Activated T-cell treated with anti-CD3 and anti-CD28 coated beads, Interleukin-2, amount 50 U/mL, for 24 hours (primary cell): Measurements from ENCODE around the gene OSBPL9.

Source experiments
- DNase-seq: peaks from one replicate; pipeline ENCODE4 v3.0.0-alpha.2; 2020
- H3K27ac Mint-ChIP-seq: 2 replicates; pipeline ENCODE4 v1.8.0; 2020; ENCODE audit warnings: mild to moderate bottlenecking, mixed read lengths
- H3K27me3 Mint-ChIP-seq: 2 replicates; pipeline ENCODE4 v1.8.0; 2020; ENCODE audit warnings: mixed read lengths
- H3K36me3 Mint-ChIP-seq: 2 replicates; pipeline ENCODE4 v1.8.0; 2020; ENCODE audit warnings: low read depth, mixed read lengths
- H3K4me1 Mint-ChIP-seq: 2 replicates; pipeline ENCODE4 v1.8.0; 2020; ENCODE audit warnings: low read depth, mixed read lengths
- H3K4me3 Mint-ChIP-seq: 2 replicates; pipeline ENCODE4 v1.8.0; 2020; ENCODE audit warnings: mild to moderate bottlenecking, moderate library complexity, mixed read lengths
- H3K9me3 Mint-ChIP-seq: 2 replicates; pipeline ENCODE4 v1.8.0; 2020; ENCODE audit warnings: mixed read lengths

Gene OSBPL9

GRCh38 chr1:51712590-51712989 lies 95.7 kb downstream of the OSBPL9 start:
- no peaks in the 10 kb centered on the region for H3K27me3 Mint-ChIP-seq

DNA sequence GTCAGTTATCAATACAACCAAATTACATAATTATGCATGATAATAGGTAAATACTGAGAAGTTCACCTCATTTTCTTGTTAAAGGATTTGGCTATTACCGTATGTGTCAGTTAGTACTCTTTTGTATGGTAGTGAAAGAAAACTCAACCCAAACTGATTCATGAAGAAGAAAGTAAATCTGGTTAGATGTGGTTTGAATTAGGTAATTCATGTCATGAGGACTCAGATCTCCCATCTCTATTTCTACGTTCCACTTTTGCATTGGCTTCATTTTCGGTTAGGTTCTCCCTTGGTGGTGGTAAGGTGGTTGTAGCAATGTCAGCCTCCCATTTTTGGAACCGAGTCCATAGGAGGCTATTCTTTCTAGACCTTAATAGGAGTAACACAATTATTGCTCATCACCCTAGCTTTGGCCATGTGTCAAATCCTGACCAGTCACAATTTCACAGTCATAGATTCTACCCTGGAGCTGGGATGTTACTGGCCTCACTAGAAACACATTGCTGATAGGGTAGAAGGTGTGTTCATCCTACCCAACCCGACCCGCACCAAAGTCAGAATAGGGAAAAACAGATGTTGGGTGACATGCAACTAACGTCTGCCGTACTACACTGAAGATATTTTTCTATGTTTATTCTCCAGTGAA lies 97.6 kb downstream of the OSBPL9 start:
- Mint-ChIP-seq H3K4me1 (peaks cover 14% of the 10 kb centered on the region), H3K36me3 (peaks cover 18% of the 10 kb centered on the region), H3K27ac (no peak overlapping the region), H3K27me3 (no peaks in the 10 kb centered on the region), H3K4me3 (no peak overlapping the region), H3K9me3 (no peaks in the 10 kb centered on the region)
- DNase-seq = no peak

More at GRCh38 chr1:51712590-51712989, 95.7 kb downstream of the OSBPL9 start:
- Mint-ChIP-seq H3K4me1 (peaks cover 7% of the 10 kb centered on the region), H3K27ac (no peak overlapping the region), H3K36me3 (peaks cover 13% of the 10 kb centered on the region), H3K9me3 (no peaks in the 10 kb centered on the region), H3K4me3 (no peak overlapping the region)
- no peak for DNase-seq

DNA sequence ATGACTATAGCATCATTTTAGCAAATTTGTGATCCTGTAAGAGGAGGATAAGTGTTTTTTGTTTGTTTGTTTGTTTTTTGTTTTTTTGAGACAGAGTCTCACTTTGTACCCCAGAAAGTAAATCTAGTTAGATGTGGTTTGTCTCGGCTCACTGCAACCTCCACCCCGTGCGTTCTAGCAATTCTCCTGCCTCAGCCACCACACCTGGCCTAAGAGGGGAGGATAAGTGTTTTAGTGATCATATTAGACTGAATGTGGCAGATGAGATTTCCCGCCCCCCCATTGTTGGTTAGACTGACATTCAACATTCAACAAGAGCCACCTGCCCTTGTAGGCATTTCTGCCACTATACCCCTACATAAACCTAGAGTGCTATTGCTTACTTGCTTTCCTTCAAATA lies 98.5 kb downstream of the OSBPL9 start:
- DNase-seq = no peak
- no peak overlapping the region for H3K4me3 Mint-ChIP-seq
- H3K4me1 Mint-ChIP-seq = peaks cover 14% of the 10 kb centered on the region
- no peaks in the 10 kb centered on the region for H3K27me3 Mint-ChIP-seq
- H3K27ac Mint-ChIP-seq = no peak overlapping the region
- H3K9me3 Mint-ChIP-seq = no peaks in the 10 kb centered on the region
- peaks cover 18% of the 10 kb centered on the region for H3K36me3 Mint-ChIP-seq

- Mint-ChIP-seq H3K27ac (no peak overlapping the region), H3K36me3 (peaks cover 18% of the 10 kb centered on the region), H3K4me3 (no peak overlapping the region), H3K27me3 (no peaks in the 10 kb centered on the region), H3K4me1 (peaks cover 14% of the 10 kb centered on the region), H3K9me3 (no peaks in the 10 kb centered on the region)
- DNase-seq = no peak
These were observed 99.9 kb downstream of the OSBPL9 start for GRCh38 chr1:51716746-51717145.

GRCh38 chr1:51717842-51718241 lies 101.0 kb downstream of the OSBPL9 start:
- no peak overlapping the region for H3K4me3 Mint-ChIP-seq
- DNase-seq = no peak
- H3K27ac Mint-ChIP-seq = no peak overlapping the region
- H3K9me3 Mint-ChIP-seq = no peaks in the 10 kb centered on the region
- H3K27me3 Mint-ChIP-seq = no peaks in the 10 kb centered on the region
- peaks cover 14% of the 10 kb centered on the region for H3K4me1 Mint-ChIP-seq
- H3K36me3 Mint-ChIP-seq = peaks cover 16% of the 10 kb centered on the region

DNA sequence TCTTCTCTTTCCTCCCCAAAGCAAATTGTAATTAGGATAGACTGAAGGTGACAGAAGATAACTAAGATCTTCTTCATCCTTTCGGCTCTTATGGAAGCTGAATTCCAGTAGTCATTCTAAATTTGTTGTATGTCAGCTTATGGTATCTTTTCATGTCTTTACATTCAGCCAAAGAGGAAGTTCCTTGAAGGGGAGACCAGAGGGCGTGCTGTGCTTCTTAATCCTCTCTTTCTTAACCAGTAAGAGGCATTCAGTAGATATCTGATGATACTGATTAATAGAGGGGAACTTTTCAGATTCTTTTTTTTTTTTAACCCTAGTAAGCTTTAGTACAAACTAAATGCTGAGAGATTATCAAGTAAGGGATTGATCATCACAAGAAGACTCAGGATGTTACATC lies 102.3 kb downstream of the OSBPL9 start:
- H3K4me3 Mint-ChIP-seq = no peak overlapping the region
- no peak overlapping the region for H3K27ac Mint-ChIP-seq
- DNase-seq = no peak
- no peaks in the 10 kb centered on the region for H3K9me3 Mint-ChIP-seq
- no peaks in the 10 kb centered on the region for H3K27me3 Mint-ChIP-seq
- H3K36me3 Mint-ChIP-seq = peaks cover 15% of the 10 kb centered on the region
- peaks cover 14% of the 10 kb centered on the region for H3K4me1 Mint-ChIP-seq

DNA sequence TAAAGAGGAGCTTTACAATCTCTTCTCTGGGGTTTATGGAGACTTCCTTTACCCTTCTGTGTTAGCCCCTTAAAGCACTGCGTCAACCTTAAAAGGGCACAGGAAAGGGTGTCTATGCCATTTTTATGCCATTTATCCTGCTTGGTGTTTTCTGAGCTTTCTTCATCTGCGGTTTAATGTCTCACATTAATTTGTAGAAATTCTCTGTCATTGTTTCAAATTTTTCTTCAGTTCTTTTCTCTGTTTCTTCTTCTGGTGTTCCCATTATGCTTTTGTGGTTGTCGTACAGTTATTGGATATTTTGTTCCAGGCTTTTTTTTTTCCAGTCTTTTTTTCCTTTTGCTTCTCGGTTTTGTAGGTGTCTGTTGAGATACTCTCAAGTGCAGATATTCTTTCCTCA lies 107.9 kb downstream of the OSBPL9 start:
- peaks cover 7% of the 10 kb centered on the region for H3K36me3 Mint-ChIP-seq
- H3K27me3 Mint-ChIP-seq = no peaks in the 10 kb centered on the region
- no peak overlapping the region for H3K4me3 Mint-ChIP-seq
- no peaks in the 10 kb centered on the region for H3K9me3 Mint-ChIP-seq
- no peak for DNase-seq
- peaks cover 19% of the 10 kb centered on the region for H3K4me1 Mint-ChIP-seq
- no peak overlapping the region for H3K27ac Mint-ChIP-seq

DNA sequence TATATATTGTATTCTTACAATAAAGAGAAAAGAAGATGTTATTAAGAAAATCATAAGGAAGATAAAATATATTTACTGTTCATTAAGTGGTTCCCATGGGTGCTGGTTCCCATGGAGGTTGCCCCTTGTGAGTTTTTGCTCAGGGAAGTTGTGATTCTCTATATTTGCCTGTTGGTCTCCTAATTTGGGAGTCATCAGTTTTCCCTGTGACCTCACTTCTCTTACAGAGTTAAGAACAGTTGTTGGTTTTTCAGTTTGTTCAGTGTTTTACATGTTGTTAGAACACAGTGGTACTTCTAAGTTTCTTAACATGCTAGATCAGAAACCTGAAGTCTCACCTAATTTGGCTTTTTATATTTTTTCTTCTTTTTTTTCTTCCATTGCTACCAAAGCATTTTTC lies 109.2 kb downstream of the OSBPL9 start:
- Mint-ChIP-seq H3K4me3 (no peak overlapping the region), H3K36me3 (peaks cover 9% of the 10 kb centered on the region), H3K4me1 (peaks cover 28% of the 10 kb centered on the region), H3K27ac (no peak overlapping the region), H3K9me3 (no peaks in the 10 kb centered on the region), H3K27me3 (no peaks in the 10 kb centered on the region)
- DNase-seq = no peak

DNA sequence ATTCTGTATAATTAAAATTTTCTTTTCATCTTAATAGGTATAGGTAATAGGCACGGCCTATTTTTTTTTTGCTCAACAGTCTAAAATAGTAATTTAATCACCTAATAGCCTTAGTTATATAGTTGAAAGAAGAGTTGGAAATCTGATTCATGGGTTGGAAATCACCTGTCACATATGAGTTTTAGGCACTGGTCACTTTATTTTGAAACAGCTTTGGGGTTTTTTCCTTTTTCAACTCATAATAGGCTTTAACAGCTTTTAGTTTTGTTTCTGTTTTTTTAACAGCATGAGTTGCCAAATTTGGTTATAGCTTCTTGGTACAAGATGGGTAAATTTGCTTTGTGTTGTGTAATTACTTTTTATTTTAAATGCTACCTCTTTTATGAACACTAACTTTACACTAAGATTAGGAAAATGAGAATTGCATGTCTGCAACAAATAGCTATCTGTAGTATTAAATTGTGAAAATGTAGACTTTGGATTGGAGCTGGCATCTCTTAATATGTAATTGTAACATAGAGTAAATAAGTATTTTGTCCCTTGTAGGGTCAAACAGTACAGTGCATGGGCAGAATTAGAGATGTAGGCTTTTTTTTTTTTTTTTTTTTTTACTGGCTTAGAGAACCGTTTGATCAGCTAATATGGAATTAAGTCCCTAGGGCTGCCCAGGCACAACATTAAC lies 109.8 kb downstream of the OSBPL9 start:
- peaks cover 9% of the 10 kb centered on the region for H3K36me3 Mint-ChIP-seq
- no peak overlapping the region for H3K27ac Mint-ChIP-seq
- H3K27me3 Mint-ChIP-seq = no peaks in the 10 kb centered on the region
- no peak overlapping the region for H3K4me3 Mint-ChIP-seq
- H3K9me3 Mint-ChIP-seq = no peaks in the 10 kb centered on the region
- peaks cover 31% of the 10 kb centered on the region for H3K4me1 Mint-ChIP-seq
- DNase-seq = no peak

DNA sequence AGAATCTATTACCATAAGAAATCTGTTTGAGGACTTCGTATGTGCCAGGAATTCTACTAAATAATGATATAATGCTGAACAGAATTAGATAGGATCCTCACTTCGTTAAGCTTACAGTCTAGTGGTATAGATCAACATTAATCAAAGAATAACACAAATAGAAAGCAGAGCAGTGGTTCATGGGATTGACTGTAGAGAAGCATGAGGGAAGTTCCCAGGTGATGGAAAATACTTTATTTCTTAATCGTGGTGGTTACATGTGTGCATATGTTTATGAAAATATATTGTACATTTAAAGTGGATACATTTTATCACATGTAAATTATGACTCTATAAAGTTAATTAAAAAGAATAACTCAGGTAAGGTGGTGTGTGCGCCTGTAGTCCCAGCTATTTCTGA lies 110.5 kb downstream of the OSBPL9 start:
- Mint-ChIP-seq H3K36me3 (peaks cover 9% of the 10 kb centered on the region), H3K4me3 (no peak overlapping the region), H3K27ac (no peak overlapping the region), H3K9me3 (no peaks in the 10 kb centered on the region), H3K4me1 (peaks cover 37% of the 10 kb centered on the region), H3K27me3 (no peaks in the 10 kb centered on the region)
- DNase-seq = no peak

DNA sequence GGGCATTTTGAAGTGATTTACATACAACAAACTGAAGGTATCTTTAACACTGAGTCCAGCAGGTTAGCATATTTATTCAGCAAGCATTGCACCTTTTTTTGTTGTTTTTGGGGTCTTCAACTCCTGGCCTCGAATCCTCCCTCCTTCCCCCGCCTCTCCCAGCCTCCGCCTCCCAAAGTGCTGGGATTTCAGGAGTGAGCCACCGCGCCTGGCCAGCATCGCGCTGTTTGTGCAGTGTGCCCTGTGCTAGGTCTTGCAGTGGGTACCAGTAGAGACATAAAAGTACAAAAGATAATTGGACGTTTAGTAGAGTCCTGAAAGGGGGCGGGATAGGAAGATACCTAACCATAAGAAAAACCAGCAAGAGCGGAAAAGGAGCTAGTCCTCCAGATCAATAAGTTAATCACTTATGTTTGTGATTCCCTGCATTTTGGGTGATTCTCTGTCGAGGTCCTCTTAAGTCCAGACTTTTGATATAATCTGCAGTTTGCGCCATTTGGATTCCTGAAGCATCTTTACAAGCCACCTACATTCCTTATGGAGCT lies 111.8 kb downstream of the OSBPL9 start:
- H3K27ac Mint-ChIP-seq = peak overlapping the region; percentile 93
- no peaks in the 10 kb centered on the region for H3K27me3 Mint-ChIP-seq
- H3K4me3 Mint-ChIP-seq = peak overlapping the region; percentile 88
- H3K9me3 Mint-ChIP-seq = no peaks in the 10 kb centered on the region
- DNase-seq = no peak
- peaks cover 48% of the 10 kb centered on the region for H3K4me1 Mint-ChIP-seq
- H3K36me3 Mint-ChIP-seq = peaks cover 9% of the 10 kb centered on the region

DNA sequence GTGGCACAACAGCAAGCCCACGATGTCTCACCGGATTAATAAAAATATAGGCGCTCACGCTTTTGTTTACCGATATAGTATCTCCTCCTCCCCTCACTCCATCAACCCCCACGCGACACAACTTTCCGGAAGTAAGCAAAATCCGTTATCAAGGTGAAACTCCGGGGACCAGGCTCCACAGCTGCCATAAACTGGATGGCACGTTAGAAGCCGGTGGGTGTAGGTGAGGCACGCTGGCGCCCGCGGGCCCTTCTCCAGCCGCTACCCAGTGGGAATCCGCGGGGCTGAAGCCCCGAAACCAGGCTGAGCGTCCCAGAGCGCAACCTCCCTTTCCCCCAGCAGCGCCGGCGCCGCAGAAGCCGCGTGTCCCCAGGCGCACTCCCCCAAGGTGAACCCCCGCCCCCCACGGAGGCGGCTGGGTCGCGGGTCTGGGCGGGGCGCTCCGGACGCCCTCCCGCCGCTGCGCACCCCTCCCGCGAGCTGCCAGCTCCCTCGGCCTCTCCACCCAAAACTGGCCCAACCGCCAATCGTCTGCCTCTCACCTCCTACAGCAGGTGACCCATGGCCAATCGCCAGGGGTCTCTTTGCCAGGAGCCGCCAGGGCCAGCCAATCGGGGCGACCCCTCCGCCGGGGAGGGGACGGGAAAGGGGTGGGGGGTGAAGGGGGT lies 112.4 kb downstream of the OSBPL9 start:
- H3K27me3 Mint-ChIP-seq = no peaks in the 10 kb centered on the region
- H3K36me3 Mint-ChIP-seq = peaks cover 9% of the 10 kb centered on the region
- H3K9me3 Mint-ChIP-seq = no peaks in the 10 kb centered on the region
- peaks cover 53% of the 10 kb centered on the region for H3K4me1 Mint-ChIP-seq
- H3K27ac Mint-ChIP-seq = peak overlapping the region; percentile 93
- peak; percentile 95 for DNase-seq
- peak overlapping the region; percentile 88 for H3K4me3 Mint-ChIP-seq

DNA sequence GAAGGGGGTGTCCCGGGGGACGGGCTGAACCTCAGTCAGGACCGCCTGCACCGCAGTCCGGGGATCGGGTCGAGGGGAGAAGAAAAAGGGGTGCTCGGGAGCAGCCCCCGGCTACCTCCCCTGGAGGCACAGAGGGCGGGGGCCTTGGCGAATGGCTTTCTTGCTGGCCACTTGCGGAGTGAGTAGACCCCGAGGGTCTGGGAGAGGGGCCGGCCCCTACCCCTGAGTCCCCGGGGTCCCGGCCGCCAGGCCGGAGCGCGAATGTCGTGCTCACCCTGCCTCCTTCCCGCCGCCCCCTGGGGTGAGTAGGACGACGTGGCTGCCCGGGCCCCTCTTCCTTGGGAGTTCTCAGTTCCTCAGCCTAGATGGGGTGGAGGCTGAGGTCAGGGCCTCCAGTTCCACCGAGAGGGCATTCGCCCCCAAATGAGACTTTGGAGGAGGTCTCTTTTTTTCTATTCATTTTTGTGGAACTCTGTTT lies 113.0 kb downstream of the OSBPL9 start:
- peak overlapping the region; percentile 88 for H3K4me3 Mint-ChIP-seq
- peaks cover 57% of the 10 kb centered on the region for H3K4me1 Mint-ChIP-seq

GRCh38 chr1:51731998-51732397 lies 115.1 kb downstream of the OSBPL9 start:
- H3K27me3 Mint-ChIP-seq = no peaks in the 10 kb centered on the region
- H3K27ac Mint-ChIP-seq = no peak overlapping the region
- DNase-seq = no peak
- H3K9me3 Mint-ChIP-seq = no peaks in the 10 kb centered on the region
- no peak overlapping the region for H3K4me3 Mint-ChIP-seq
- peaks cover 73% of the 10 kb centered on the region for H3K4me1 Mint-ChIP-seq
- H3K36me3 Mint-ChIP-seq = peaks cover 9% of the 10 kb centered on the region

More for the DNA sequence above, 113.0 kb downstream of the OSBPL9 start:
- DNase-seq = no peak
- H3K27ac Mint-ChIP-seq = peak overlapping the region; percentile 93
- H3K9me3 Mint-ChIP-seq = no peaks in the 10 kb centered on the region
- peaks cover 9% of the 10 kb centered on the region for H3K36me3 Mint-ChIP-seq
- H3K27me3 Mint-ChIP-seq = no peaks in the 10 kb centered on the region
